Kidney tubule cell (primary cell): Measurements from ENCODE around the gene TCF4.

Experiments used
- DNase-seq: peaks from one replicate; pipeline ENCODE4 v3.0.0-alpha.2; 2018; ENCODE audit warnings: low spot score

Gene TCF4

DNA sequence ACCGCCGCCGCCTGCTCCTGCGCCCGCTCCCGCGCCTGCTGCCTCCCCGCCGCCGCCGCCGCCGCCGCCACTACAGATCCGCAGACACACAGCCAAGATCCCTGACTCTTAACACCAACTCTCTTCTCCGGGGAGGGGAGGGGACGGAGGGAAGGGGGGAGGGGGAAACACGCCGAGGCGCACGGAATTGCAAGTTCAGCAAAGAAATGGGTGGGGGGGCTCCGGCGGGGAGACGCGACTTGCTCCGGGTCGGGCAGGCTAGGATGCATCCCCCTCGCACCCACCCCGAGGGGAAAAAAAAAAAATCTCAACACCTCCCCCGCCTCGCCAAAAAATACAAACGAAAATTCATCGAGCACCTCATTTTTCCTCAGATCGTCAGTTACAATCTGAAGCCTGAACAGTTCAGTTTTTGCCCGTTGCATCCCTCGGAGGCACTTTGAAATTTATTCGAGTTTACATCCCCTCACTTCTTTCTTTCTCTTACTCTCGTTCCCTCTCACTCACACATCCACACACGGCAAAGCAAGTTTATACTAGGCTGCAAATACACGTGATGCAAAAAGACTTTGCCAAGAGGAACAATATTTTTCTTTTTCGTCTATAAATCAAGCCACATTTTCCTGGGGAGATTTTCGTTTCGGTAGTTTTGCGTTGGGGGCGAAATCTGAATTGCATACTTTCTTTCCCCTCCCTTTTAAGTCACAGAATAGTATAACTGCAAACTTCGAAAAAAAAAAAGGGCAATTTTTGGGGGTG lies at the start of gene TCF4:
Gene TCF4 (minus strand): TSS at position 82 of the 759 bp plus-strand sequence. CDS start 1,076 bp downstream, outside the sequence.
- peak; percentile 43 for DNase-seq

DNA sequence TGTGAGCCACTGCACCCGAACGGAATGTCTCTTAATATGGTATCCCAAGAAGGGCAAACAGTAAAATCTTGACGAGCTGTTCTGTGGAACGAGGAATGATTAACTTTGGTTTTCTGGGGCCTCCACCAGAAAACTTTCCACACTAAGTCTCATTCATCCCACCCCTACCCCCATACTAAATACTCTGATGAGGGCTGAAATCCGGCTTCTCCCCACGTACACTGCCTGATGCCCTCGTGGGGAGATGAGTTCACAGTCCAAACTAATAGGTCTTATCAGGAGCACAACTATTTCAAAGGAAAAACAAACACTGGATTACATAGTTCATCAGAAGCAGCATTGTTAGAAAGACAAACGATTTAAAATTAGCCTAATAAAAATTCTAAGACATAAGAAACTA lies 49.2 kb upstream of the TCF4 start:
- no peak for DNase-seq

DNA sequence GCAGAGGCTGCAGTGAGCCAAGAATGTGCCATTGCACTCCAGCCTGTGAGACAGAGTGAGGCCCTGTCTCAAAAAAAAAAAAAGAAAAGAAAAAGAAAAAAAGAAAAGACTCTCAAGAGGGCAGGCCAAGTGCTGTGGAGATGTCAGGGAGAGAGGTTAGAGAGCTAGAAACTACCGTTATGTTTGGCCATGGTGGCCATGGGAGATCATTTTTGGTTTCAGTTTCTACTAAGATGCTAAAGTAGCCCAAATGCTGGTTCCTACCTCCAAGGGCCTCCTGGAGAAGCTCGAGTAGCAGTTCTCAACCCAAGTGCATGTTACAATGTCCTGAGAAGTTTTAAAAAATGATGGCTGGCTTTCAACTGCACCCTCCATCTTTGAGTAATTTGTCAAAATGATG lies 47.4 kb upstream of the TCF4 start:
- DNase-seq: no peak

DNA sequence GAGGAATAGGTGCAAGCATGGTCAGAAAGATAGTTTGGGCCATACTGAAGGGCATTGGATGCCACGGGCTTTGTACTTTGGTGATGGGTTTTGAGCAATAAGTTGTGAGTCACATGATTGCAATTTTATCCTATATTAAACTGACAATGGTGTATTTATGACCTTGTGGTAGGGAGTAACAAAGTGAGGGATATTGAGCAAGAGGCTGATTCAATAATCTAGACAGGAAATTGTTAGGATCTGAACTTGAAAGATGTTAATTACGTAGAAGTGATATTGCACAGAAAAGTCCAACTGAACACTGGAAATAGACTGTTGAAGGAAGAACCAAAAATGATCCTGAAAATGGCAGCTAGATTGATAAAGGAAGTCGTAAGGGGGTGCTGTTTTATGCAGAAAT lies 46.6 kb upstream of the TCF4 start:
- no peak for DNase-seq

DNA sequence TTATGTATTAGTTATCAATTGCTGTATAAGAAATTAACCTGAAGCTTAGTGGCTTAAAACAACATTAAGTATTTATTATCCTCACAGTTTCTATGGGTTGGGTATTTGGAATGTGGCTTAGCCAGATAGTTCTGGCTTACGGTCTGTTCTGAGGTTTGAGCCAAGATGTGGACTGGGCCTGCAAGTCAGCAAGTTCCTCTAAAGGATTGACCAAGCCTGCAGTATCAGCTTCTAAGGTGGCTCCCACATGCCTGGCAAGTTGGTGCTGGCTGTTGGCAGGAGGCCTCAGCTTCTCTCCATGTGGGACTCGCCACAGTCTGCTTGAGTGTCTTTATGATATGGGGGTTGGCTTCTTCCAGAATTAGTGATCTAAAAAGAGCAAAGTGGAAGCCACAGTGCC lies 45.0 kb upstream of the TCF4 start:
- no peak for DNase-seq

DNA sequence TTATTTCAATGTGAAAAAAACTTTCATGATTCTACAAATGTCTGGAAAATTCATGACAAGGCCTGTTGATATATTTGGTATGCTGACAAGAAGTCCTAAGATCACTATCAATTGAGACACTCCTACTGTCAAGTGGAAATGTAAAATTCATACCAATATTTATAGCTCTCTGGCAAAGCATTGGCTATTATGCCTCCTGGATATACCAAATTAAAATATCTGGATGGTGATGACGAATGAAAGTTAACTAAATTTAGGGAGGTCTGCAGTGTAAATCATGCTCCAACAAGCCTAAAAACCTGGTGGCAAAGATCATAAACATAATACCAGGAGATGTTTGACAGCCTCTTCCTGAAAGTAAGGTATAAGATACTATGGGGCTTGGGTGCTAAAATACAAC lies 41.1 kb upstream of the TCF4 start:
- DNase-seq: no peak

DNA sequence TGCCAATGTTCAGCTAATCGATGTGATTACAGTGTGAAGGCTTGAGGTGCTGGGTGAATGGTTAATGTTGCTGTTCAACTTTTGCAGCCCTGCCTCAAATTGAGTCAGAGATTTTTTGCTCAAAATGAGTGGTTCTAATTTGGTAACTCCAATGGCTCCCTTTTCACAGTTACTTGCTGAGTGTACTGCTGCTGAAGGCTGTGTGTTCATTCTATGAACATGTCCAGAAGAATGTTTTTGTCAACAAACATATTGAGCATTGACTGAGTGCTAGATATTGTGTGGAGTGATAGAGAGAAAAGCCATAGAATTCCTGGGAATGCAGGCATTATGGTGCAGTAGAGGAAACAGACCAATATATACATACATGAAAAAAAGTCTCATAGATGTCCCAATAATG lies 39.0 kb upstream of the TCF4 start:
- DNase-seq: no peak

DNA sequence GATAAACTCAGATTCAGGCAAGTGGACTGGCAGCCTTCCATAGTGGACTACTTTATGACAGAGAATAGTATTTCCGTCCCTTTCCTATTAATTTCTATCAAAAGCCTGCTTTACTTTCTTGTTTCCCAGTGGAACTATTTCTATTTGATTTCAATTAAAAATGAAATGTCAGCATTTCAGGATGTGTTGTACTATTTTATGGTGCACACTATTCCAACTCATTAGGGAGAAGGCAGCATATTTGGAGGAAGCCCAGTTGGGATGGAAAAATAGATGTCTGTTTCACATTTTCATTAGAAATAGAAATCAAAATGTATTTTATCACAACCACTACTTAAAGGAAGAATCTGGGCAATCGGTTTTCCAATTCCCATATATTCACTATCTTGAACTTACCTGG lies 37.9 kb upstream of the TCF4 start:
- no peak for DNase-seq

DNA sequence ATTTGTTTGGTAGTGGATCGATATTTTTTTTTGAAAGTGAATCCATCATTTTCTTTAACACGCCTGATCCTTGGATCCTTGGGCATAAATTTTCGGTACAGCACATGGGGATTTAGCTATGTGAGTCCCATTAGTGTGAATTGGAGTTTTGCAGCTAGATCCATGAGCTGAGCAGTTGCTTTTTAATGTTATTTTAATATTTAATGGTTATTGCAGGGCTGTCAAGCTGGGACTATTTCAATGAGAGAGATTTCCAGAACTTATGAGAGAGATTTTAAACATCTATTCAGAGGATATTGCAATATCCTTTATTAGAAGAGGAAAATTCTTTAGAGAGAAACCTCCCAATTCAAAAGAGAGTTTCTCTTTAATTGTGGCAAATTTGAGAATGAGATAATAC lies 35.6 kb upstream of the TCF4 start:
- no peak for DNase-seq

DNA sequence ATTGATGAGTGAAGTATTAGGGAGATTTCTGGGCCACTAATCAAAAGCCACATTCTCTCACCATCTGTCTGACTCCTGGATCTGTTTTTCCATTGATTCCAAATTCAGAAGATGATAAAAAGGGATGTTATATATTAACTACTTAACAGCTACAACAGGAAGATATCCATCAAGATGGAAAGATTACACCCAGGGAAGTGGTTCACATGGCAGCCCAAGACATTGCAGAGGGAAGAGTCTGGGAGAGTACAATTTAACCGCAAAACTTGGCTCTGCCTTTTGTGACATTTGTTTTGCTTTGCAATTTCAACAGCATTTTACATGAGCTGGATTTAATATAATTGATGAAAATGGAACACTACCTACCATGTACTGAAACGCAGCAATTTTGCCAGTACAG lies 22.5 kb upstream of the TCF4 start:
- DNase-seq: no peak

DNA sequence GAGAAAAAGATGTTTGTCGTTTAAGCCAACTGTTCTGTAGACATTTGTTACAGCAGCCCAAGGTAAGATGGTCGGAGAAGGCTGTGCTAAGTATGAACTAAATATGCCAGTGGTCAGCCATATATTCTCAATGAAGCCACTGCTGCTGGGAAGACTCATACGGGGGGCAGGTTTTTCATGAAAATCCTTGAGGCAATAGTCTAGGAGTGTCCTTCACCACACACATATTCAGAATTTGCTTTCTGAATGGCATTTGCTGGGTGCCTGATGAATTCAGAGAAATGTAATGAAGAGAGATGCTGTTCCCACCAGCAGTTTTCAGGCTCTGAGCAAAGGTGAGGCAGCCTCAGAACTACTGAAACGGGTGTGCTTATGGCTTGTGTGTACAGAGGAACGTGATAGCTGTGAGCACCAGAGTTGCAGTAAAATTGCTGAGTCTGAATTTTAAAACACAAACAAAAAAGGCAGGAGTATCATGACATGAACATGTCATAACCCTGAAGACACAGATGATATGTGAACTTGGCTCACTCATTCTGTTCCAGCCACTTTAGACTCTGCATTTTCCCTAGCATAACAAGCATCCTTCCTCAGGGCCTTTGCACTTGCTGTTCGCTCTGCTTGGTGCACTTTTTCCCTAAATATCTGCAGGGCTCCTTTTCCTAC lies 21.3 kb upstream of the TCF4 start:
- no peak for DNase-seq

DNA sequence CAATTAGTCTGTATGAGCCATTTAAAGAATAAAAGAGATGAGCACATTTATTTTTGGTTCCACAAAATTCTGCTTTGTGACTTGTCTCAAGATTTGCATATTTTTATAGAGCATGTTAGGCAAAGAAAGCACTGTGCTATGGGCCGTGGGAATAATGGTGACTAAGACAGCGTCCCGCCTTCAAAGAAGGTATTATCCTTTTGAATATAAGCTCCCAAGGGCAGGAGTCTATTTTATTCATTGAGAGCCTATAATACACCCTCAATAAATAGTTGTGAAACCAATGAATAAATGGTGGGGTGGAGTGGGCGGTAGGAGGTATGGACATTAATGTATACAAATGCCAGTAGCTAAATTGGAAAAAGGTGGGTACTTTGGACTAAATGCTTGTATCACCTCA lies 20.5 kb upstream of the TCF4 start:
- DNase-seq: no peak

DNA sequence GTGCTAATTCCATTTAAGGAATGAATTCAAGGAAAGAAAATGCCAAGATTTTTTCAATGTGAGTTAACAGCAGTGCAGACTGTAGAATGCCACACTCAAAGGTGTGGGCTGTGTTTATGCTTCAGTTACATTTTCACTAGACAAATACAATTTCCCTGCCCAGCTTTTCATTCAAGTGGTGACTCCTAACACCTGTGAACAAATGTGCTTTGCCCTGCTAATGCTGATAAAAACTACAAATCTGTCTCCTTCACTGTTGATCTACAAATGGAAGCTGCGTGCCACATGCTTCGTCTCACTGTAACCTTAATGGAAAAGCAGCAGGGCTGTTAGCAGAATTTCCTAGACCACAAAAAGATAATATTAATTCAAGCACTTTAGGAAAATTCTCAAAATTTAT lies 19.8 kb upstream of the TCF4 start:
- DNase-seq: no peak

DNA sequence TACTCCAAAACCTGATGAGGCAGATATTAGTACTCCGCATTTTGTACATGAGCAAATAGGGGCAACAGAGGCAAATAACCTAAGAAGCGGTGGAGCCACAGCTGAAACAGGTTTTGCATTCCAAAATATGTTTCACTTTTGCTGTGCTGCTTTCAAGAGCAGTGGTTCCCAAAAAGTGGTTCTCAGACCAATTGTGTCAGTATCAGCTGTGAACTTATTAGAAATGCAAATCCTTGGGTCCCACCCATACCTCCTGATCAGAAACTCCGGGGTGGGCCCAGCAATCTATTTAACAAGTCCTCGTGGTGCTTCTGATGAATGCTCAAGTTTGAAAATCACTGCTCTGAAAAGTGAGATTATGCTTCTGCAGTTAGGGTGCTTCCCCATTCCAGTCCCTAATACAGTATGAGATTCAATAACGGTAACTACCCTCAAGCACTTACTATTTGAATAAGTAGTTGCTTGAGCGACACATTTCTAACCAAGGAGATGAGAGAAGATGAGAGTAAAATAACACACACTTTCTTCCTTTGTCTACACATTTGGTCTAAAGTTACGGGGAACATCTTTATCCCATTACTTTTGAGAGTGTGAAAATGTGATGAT lies 17.8 kb upstream of the TCF4 start:
- no peak for DNase-seq

DNA sequence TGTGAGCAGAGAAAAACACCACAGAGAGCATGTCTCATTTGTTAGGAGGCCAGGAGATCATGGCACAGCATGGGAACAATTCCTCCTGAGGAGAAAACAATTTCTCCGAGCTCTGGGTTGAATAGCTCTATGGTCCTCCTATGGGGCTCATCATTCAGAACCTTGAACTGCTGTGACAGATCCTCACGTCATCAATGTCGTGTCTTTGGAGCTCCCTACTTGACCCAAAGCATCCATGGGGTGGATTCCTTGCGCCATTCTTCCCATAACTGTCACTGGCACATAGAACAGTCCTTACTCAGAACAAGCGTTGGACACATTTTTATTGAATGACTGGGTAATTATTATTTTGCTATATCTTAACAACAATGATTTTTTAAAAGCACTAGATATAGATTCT lies 15.8 kb upstream of the TCF4 start:
- DNase-seq: no peak

DNA sequence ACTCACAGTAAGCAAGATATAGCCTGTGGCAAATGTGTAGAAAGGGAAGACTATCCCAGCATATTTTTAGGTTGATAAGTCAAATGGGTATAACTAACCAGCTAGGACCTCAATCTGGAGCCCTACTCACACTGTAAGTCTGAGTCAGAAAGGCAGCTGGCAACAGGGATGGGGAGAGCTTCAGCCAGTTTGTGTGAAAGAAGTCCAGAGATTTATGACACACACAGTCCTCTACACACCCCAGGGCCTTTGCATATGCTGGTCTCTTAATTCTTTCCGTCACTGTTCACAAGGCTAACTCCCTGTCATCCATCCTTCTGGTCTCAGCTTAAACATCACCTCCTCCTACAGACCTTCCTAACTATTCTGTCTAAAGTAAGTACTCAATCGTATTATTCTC lies 5.9 kb upstream of the TCF4 start:
- no peak for DNase-seq

DNA sequence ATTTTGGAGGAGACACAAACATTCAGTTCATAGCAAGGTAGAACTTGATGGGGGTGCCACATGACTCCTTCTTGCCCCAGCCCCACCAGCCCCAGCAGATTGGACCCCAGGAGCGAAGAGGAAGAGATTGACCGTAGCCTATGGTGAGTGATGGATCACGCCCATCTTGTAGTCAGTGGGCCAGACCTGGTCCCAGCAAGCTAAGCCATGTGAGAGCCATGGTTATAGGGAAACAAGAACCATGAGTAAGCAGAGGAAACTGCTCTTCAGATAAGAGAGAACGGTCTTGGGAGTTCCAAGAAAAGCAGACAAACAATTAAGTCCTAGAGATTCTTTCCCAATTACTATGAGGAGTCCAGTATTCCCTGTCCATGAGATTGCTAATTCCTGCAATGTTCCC lies 4.6 kb upstream of the TCF4 start:
- no peak for DNase-seq

DNA sequence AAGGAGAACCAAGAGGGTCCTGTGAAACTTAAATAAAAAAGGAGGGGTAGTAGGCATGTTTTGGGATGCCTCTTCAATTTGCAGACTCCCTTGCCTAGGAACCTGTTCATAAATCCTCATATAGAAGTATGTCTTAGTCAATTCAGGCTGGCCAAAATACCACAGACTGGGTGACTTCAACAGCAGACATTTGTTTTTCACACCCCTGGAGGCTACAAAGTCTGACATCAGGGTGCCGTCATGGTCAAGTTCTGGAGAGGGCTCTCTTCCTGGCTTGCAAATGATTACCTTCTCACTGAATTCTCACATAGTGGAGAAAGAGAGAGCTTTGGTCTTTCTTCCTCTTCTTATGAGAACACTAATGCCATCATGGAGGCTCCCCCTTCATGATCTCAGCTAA lies 4.1 kb upstream of the TCF4 start:
- DNase-seq: no peak

DNA sequence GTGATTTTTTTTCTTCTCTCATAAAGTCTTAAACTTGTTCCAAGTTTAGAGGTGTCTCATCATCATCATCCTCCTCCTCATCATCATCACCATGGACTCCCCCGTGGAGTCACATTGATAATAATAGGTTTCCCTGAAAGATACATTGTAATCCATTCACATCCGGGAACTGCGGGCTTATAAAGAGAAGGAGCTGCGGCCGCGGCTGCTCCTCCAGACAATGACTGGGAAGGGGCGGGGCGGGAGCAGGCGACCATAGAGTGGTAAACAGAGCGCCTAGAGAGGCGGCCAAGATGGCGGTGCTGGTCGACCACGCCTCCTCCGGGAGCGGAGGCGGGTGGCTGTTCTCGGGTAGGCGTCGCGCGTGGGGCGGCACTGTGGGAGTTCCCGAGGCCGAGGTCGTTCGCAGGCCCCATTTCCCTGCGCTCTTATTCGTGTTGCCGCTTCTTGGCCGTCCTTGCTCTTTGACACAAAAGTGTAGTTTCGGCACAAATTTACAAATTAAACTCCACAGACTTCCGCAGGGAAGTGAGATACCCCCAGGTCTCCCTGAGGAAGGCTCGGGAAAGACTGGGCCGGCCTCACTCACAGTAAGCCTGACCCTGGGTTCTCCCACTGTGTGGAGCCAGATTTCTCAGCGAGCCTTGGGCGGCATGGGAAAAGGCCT lies 1.8 kb upstream of the TCF4 start:
- peak; percentile 95 for DNase-seq

DNA sequence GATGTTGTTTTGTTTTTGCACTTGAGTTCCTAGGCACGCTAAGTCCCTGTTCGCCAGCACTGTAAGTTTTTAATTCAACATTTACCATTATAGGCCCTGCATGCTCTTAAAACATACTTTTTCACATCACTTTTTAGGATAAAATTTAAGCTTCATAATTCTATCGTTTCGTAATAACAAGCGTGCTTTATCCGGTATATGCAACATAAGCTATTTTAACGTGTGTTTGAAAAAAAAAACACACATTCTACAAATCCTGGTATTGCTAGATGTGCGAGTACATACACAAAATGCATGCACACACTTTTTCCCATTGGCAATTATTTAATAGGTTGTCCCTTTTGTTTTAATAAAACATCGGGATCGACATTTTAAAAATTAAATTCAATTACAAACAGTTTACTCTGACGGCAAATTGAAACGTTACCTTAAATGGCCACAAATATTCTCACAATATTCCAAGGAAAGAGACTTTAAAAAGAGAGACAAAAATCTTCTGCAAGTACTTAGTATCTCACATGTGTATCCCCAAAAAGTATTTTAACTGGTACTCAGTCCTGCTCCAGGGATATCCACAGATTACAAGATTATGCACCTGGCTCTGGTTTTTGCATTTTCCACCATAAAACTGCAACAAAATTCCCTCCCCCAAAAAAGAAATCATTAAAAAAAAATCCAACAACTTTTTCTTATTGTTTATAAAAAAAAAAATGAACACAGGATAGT lies 1.0 kb upstream of the TCF4 start:
- peak; percentile 7 for DNase-seq

DNA sequence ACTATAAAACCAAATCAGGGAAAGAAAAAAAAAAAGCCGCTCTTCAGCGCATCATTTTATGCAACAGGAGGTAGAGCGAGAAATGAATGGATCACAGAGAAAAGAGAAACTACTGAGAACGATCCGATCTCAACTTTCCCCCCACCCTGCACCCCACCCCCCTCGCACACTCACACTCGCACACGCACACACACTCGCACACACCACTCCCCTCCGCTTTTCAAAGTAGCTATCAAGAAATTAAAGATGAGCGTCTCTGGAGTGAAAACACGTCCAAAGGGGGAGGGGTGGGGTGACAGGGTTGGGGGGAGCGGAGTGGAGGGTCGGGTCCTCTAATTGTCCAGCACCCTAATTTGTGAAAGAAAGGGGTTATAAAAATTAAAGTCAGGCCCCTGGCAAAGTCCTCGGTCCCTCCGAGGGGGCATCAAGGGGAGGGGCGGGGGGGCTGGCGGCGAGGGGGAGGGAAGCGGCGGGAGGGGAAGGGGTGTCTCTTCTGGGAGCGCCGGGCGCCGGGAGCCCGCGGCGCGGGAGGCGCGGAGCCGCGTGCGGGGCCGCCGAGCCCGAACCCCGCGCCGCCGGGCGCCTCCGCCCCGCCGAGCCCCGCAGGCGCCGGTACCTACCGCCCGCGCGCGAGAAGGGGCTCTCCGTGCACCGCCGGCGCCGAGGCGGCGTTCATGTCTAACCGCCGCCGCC lies 428 bp downstream of the TCF4 start:
- no peak for DNase-seq
